KMS-11 (cell line): ENCODE measurements around the gene GNL1.

ENCODE experiments used
- H2AFZ ChIP-seq: fragments of 200-600 bp; sonication (generic); 2 replicates; pipeline ENCODE4 v1.6.1; 2016; ENCODE audit warnings: antibody characterized with exemption, mixed run types, low read depth
- H3K27ac ChIP-seq: fragments of 200-600 bp; sonication (generic); 2 replicates; pipeline ENCODE4 v1.6.1; 2016; ENCODE audit warnings: mild to moderate bottlenecking, mixed run types
- H3K27me3 ChIP-seq: fragments of 200-600 bp; sonication (generic); 2 replicates; pipeline ENCODE4 v1.6.1; 2017; ENCODE audit warnings: mild to moderate bottlenecking, low read depth, mixed run types, moderate library complexity; ENCODE audit not compliant: insufficient read depth
- H3K36me3 ChIP-seq: fragments of 200-600 bp; sonication (generic); 2 replicates; pipeline ENCODE4 v1.6.1; 2017; ENCODE audit warnings: mild to moderate bottlenecking, mixed run types; ENCODE audit not compliant: insufficient read depth
- H3K4me1 ChIP-seq: fragments of 200-600 bp; sonication (generic); 2 replicates; pipeline ENCODE4 v1.6.1; 2016; ENCODE audit warnings: mild to moderate bottlenecking, low read depth, mixed run types; ENCODE audit not compliant: poor library complexity, severe bottlenecking
- H3K4me2 ChIP-seq: fragments of 200-600 bp; sonication (generic); 2 replicates; pipeline ENCODE4 v1.7.0; 2016; ENCODE audit warnings: mild to moderate bottlenecking, mixed run types
- H3K4me3 ChIP-seq: fragments of 200-600 bp; sonication (generic); IDR thresholded peaks from 2 replicates; pipeline ENCODE4 v1.6.1; 2017; ENCODE audit warnings: low read depth, low read length, mixed read lengths; ENCODE audit not compliant: insufficient read depth
- H3K79me2 ChIP-seq: fragments of 200-600 bp; sonication (generic); 2 replicates; pipeline ENCODE4 v1.6.1; 2016; ENCODE audit warnings: low read depth, mixed run types; ENCODE audit not compliant: insufficient read depth
- H3K9ac ChIP-seq: fragments of 200-600 bp; sonication (generic); 2 replicates; pipeline ENCODE4 v1.6.1; 2016; ENCODE audit warnings: mild to moderate bottlenecking, mixed run types
- H4K20me1 ChIP-seq: fragments of 200-600 bp; sonication (generic); 2 replicates; pipeline ENCODE4 v1.6.1; 2016; ENCODE audit warnings: mild to moderate bottlenecking, mixed run types; ENCODE audit not compliant: insufficient read depth
- TF ChIP-seq, protein P1 (sequence below): fragments of 200-600 bp; sonication (generic); conservative IDR thresholded peaks from 2 replicates; pipeline ENCODE4 v1.6.1; 2017; ENCODE audit warnings: low read depth, mild to moderate bottlenecking, antibody characterized with exemption, low read length, moderate library complexity, mixed read lengths

Gene GNL1, protein sequence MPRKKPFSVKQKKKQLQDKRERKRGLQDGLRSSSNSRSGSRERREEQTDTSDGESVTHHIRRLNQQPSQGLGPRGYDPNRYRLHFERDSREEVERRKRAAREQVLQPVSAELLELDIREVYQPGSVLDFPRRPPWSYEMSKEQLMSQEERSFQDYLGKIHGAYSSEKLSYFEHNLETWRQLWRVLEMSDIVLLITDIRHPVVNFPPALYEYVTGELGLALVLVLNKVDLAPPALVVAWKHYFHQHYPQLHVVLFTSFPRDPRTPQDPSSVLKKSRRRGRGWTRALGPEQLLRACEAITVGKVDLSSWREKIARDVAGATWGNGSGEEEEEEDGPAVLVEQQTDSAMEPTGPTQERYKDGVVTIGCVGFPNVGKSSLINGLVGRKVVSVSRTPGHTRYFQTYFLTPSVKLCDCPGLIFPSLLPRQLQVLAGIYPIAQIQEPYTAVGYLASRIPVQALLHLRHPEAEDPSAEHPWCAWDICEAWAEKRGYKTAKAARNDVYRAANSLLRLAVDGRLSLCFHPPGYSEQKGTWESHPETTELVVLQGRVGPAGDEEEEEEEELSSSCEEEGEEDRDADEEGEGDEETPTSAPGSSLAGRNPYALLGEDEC

DNA sequence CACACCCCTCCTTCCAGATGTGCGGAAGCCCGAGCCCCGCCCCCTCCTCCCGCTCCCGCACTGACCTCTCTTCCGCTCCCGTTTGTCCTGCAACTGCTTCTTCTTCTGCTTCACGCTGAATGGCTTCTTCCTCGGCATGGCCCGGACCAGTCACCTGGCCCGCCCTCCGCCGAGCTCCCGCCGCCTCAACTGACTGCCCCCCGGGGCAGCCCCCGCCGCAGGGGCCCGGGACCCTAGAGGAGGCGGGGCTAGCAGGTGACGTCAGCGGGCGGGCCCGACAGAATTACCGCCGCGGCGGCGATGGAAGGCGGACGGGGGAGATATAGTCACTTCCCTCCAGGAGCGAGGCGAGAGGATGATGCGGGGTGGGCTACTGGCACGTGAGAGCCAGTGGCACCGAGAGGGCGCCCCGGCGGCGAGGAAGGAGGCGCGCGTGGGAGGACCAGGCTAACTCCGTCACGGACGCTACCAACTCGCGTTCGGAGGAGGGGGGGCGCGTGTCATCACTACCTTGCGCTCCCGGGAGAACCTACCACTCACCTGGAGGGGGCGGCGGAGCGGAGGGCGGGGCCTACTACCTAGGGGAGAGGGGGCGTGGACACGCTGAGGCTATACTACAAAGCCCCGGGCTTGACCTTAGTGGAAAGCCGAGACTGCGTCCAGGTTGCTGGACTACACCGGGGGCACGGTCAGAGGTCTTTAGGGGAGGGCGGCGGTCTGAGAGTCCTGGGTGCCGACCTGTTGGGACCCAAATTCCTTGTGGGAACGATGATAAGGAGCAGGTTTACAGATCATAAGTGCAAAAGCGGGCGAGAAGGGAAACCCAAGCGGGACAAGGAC lies at the start of gene GNL1:
Gene GNL1, minus strand, starts transcription at position 424 of the 840 bp plus-strand sequence. Its CDS starts 286 bp downstream, at position 138.
- Histone ChIP-seq H3K4me3 (no peak within 1 kb of the TSS), H4K20me1 (no peaks in the 10 kb centered on the region), H3K4me2 (peak within 1 kb of the TSS; percentile 97), H3K36me3 (no peaks in the 10 kb centered on the region), H3K27me3 (no peaks in the 10 kb centered on the region), H3K79me2 (peaks cover 20% of the 10 kb centered on the region), H2AFZ (peak within 1 kb of the TSS; percentile 96), H3K27ac (peak within 1 kb of the TSS; percentile 94), H3K9ac (peak within 1 kb of the TSS; percentile 92), H3K4me1 (peaks cover 15% of the 10 kb centered on the region)
- TF ChIP-seq, protein P1, sequence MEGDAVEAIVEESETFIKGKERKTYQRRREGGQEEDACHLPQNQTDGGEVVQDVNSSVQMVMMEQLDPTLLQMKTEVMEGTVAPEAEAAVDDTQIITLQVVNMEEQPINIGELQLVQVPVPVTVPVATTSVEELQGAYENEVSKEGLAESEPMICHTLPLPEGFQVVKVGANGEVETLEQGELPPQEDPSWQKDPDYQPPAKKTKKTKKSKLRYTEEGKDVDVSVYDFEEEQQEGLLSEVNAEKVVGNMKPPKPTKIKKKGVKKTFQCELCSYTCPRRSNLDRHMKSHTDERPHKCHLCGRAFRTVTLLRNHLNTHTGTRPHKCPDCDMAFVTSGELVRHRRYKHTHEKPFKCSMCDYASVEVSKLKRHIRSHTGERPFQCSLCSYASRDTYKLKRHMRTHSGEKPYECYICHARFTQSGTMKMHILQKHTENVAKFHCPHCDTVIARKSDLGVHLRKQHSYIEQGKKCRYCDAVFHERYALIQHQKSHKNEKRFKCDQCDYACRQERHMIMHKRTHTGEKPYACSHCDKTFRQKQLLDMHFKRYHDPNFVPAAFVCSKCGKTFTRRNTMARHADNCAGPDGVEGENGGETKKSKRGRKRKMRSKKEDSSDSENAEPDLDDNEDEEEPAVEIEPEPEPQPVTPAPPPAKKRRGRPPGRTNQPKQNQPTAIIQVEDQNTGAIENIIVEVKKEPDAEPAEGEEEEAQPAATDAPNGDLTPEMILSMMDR: no peak

DNA sequence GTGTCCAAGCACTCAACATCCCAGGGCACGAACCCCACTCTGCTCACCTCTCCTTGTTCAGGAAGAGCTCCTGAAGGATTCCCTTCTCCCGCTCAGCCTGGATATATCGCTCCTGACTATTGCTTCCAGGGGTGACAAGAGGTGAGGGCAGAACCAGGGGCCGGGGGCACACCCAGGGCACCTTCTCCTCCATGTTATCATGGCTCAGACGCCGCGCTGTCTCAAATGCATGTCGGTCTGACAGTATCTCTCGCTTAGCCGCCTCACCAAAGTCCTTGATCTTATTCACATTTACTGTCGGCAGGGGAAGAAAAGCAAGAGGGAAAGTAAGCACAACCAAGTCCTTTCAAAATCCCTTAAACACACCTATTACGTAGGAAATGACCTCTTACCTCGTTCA lies 47.7 kb upstream of the GNL1 start:
- Histone ChIP-seq H4K20me1 (no peaks in the 10 kb centered on the region), H3K27ac (no peak overlapping the region), H3K4me1 (no peaks in the 10 kb centered on the region), H3K27me3 (no peaks in the 10 kb centered on the region), H3K79me2 (no peaks in the 10 kb centered on the region), H3K9ac (no peak overlapping the region), H3K4me3 (no peak overlapping the region), H2AFZ (no peak overlapping the region), H3K36me3 (peaks cover 29% of the 10 kb centered on the region; the same call in 1 of the 2 replicates), H3K4me2 (no peak overlapping the region)
- TF ChIP-seq, protein P1: no peak

DNA sequence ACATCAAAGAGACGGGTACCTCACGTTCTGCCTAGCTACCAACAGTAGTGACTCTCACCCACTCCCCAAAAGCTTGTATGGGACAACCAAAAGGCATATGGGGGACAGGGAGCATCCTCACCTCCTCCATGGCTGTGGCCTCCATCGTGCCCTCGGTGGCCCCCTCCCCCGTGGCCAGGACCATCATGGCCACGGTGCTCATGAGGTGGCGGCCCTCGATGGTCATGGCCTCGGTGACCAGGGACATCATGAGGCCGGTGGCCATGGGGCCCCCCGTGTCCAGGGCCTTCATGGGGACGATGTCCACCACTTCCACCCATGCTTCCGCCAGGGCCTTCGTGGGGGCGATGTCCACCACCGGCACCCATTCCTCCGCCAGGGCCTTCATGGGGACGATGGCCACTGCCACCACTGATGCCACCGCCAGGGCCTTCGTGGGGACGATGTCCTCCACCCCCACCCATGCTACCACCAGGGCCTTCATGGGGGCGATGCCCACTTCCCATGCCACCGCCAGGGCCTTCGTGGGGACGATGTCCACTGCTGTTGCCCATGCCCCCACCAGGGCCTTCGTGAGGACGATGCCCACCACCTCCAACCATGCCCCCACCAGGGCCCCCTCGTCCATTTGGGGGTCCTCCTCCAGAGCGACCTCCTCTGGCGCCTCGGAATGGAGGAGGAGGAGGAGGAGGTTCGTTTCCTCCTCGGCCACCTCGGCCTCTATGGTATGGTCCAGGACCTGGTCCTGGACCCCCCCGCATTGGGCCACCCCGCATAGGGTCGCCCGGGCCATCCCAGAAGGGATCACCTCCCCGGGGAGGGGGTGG lies 45.7 kb upstream of the GNL1 start:
- TF ChIP-seq, protein P1: no peak
- H3K79me2 ChIP-seq: no peaks in the 10 kb centered on the region
- H3K4me2 ChIP-seq: no peak overlapping the region
- no peak overlapping the region for H3K9ac ChIP-seq
- H3K4me3 ChIP-seq: no peak overlapping the region
- H3K27ac ChIP-seq: no peak overlapping the region
- H4K20me1 ChIP-seq: peaks cover 3% of the 10 kb centered on the region; the same call in 1 of the 2 replicates
- peaks cover 2% of the 10 kb centered on the region for H3K4me1 ChIP-seq
- peaks cover 24% of the 10 kb centered on the region; the same call in 1 of the 2 replicates for H3K36me3 ChIP-seq
- no peak overlapping the region for H2AFZ ChIP-seq
- H3K27me3 ChIP-seq: no peaks in the 10 kb centered on the region

DNA sequence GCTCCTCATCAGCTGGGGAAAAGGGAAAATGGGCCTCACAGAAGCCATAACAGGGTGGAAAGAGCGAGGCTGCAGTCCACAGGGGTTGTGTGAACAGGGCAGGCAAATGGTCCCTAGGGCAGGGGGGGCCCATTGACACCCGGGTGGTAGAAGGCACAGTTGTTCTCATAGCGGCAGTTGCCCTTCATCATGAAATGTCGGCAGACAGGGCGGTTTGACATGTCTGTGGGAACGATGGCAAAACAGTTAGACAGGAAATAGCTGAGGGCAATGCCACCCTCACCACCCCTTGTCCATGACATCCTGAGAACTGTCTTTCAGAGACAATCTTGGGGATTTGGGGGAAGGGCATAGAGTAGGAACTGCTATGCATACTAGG lies 45.1 kb upstream of the GNL1 start:
- Histone ChIP-seq H3K36me3 (peaks cover 19% of the 10 kb centered on the region; the same call in 1 of the 2 replicates), H3K4me2 (no peak overlapping the region), H3K4me3 (no peak overlapping the region), H3K4me1 (peaks cover 3% of the 10 kb centered on the region), H3K79me2 (no peaks in the 10 kb centered on the region), H3K9ac (no peak overlapping the region), H3K27ac (no peak overlapping the region), H4K20me1 (peaks cover 5% of the 10 kb centered on the region; the same call in 1 of the 2 replicates), H3K27me3 (no peaks in the 10 kb centered on the region), H2AFZ (no peak overlapping the region)
- TF ChIP-seq, protein P1: no peak
